A549 (cell line): ENCODE data around the gene EFTUD2.

Source experiments
- EHMT2 ChIP-seq: fragments of 200-600 bp; sonication (generic); IDR thresholded peaks from 2 replicates; pipeline ENCODE4 v1.6.1; 2016; ENCODE audit warnings: antibody characterized with exemption, low read depth, mild to moderate bottlenecking, moderate library complexity
- KDM5A ChIP-seq: fragments of 200-600 bp; sonication (generic); IDR thresholded peaks from 2 replicates; pipeline ENCODE4 v1.6.1; 2016; ENCODE audit warnings: antibody characterized with exemption, mild to moderate bottlenecking
- POLR2A ChIP-seq: IDR thresholded peaks from 2 replicates; pipeline ENCODE4 v1.6.1; 2012; ENCODE audit warnings: mild to moderate bottlenecking, low read length
- POLR2AphosphoS2 ChIP-seq: conservative IDR thresholded peaks from 2 replicates; pipeline ENCODE4 v1.6.1; 2012; ENCODE audit warnings: low read length, improper control_type of control experiment, inconsistent platforms
- SMC3 ChIP-seq: fragments of >200 bp; sonication (Bioruptor Twin); formaldehyde crosslinking; IDR thresholded peaks from 3 replicates; pipeline ENCODE4 v1.6.1; 2018; ENCODE audit warnings: inconsistent platforms
- TP53 ChIP-seq: fragments of 250-450 bp; sonication (Bioruptor Pico); IDR thresholded peaks from 2 replicates; pipeline ENCODE4 v1.5.0; 2021; ENCODE audit warnings: mild to moderate bottlenecking, moderate library complexity
- ZFP36 ChIP-seq: fragments of 450-650 bp; IDR thresholded peaks from 2 replicates; pipeline ENCODE4 v1.6.1; 2014; ENCODE audit warnings: borderline replicate concordance; ENCODE audit not compliant: partially characterized antibody
- TF ChIP-seq, protein P1 (sequence below): IDR thresholded peaks from 2 replicates; pipeline ENCODE4 v1.6.1; 2012
- TF ChIP-seq, protein P2 (sequence below): fragments of >200 bp; sonication (Bioruptor Twin); formaldehyde crosslinking; IDR thresholded peaks from 3 replicates; pipeline ENCODE4 v1.5.1; 2016
- TF ChIP-seq, protein P3 (sequence below): fragments of 450-650 bp; IDR thresholded peaks from 2 replicates; pipeline ENCODE4 v1.6.1; 2014; ENCODE audit warnings: antibody characterized with exemption

DNA sequence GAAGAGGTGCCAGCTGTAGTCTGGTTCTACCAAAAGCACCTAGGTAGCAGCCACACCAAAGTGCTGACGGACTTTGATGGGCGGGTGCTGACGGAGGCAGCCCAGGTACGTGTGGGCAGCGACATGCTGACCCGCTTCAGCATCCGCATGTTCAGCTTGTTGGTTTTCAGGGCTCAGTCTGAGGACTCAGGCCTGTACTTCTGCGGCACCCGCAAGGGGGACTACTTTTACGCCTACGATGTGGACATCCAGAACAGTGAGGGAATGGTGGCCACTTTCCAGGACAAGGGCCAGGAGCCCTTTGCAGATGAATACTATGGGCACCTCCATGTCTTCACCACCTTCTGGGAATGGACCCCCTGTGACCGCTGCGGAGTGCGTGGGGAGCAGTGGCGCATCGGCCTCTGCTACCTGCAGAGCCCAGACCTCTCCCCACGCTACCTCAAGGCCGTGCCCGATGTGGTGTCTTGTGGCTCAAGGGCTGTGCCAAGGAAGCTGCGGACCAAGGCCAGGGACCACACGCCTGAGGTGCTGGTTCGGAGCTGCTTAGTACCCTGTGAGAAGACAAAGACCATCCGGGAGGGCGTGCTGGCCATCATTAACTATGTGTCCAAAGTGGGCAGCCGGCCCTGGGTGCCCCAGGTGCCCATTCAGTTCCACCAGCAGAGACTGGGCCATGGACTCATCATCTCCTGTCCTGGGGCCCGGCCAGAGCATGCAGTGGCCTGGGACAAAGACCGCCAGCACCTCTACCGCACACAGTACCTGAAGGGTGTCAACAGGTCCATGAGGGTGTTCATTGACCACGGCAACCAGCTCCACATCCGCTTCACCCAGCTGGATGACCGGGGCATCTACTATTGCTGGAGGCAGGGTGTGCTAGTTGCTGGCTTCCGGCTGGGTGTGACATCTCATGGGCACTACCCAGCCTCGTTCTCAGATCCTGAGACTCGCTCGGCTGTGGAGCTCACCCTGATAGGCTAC is 5.0 kb upstream of the EFTUD2 start:
- no peak for TF ChIP-seq ZFP36
- no peak for TF ChIP-seq POLR2A
- TF ChIP-seq, protein P1, sequence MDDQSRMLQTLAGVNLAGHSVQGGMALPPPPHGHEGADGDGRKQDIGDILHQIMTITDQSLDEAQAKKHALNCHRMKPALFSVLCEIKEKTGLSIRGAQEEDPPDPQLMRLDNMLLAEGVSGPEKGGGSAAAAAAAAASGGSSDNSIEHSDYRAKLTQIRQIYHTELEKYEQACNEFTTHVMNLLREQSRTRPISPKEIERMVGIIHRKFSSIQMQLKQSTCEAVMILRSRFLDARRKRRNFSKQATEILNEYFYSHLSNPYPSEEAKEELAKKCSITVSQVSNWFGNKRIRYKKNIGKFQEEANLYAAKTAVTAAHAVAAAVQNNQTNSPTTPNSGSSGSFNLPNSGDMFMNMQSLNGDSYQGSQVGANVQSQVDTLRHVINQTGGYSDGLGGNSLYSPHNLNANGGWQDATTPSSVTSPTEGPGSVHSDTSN = no peak
- no peak for TF ChIP-seq TP53 (CRISPR knock-in tag)
- TF ChIP-seq, protein P2, sequence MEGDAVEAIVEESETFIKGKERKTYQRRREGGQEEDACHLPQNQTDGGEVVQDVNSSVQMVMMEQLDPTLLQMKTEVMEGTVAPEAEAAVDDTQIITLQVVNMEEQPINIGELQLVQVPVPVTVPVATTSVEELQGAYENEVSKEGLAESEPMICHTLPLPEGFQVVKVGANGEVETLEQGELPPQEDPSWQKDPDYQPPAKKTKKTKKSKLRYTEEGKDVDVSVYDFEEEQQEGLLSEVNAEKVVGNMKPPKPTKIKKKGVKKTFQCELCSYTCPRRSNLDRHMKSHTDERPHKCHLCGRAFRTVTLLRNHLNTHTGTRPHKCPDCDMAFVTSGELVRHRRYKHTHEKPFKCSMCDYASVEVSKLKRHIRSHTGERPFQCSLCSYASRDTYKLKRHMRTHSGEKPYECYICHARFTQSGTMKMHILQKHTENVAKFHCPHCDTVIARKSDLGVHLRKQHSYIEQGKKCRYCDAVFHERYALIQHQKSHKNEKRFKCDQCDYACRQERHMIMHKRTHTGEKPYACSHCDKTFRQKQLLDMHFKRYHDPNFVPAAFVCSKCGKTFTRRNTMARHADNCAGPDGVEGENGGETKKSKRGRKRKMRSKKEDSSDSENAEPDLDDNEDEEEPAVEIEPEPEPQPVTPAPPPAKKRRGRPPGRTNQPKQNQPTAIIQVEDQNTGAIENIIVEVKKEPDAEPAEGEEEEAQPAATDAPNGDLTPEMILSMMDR = no peak
- TF ChIP-seq, protein P3, sequence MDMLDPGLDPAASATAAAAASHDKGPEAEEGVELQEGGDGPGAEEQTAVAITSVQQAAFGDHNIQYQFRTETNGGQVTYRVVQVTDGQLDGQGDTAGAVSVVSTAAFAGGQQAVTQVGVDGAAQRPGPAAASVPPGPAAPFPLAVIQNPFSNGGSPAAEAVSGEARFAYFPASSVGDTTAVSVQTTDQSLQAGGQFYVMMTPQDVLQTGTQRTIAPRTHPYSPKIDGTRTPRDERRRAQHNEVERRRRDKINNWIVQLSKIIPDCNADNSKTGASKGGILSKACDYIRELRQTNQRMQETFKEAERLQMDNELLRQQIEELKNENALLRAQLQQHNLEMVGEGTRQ = no peak
- TF ChIP-seq EHMT2 = no peak
- no peak for TF ChIP-seq SMC3
- TF ChIP-seq KDM5A = no peak
- TF ChIP-seq POLR2AphosphoS2 = no peak
